ENCODE data around the gene EIF3K.

Gene EIF3K

DNA sequence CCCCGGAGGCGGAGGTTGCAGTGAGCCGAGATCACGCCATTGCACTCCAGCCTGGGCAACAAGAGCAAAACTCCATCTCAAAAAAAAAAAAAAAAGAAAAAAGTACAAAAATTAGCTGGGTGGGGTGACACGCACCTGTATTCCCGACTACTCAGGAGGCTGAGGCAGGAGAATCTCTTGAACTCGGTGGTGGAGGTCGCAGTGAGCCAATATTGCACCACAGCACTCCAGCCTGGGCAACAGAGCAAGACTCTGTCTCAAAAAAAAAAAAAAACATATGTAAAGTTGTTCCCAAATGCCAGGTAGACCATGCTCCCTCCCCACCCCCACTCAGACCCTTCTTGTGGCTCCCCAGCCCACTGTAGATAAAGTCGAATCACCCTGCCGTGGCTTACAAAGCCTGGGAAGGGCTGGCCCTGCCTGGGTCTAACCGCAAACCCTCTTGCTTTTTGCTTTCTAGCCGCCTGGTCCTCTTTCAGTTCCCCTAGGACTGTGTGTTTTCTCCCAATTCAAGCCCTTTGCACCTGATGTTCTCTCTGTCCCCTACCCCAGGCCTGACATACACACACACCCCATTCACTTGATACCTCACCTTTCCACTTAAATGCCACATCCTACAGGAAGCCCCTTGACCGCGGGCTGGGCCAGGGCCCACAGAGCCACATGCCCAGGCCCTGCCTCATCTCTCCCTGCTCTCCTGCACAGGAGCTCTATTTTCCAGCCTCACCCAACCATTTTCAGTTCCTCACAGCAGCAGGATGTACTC lies 35.6 kb upstream of the EIF3K start:
- ChIA-PET CTCF (interaction anchor here (1.6 kb wide), 1 partner anchor 40 kb away, joined by 3 read pairs; no protein-coding TSS in a partner anchor), POLR2A (interaction anchor here (0.5 to 0.8 kb wide), 2 partner anchors 14 to 277 kb away, joined by 3 to 5 read pairs; no protein-coding TSS in a partner anchor)
- DNase-seq (ENCODE audit: extremely low spot score): peak; percentile 80
- TF ChIP-seq, protein P1, sequence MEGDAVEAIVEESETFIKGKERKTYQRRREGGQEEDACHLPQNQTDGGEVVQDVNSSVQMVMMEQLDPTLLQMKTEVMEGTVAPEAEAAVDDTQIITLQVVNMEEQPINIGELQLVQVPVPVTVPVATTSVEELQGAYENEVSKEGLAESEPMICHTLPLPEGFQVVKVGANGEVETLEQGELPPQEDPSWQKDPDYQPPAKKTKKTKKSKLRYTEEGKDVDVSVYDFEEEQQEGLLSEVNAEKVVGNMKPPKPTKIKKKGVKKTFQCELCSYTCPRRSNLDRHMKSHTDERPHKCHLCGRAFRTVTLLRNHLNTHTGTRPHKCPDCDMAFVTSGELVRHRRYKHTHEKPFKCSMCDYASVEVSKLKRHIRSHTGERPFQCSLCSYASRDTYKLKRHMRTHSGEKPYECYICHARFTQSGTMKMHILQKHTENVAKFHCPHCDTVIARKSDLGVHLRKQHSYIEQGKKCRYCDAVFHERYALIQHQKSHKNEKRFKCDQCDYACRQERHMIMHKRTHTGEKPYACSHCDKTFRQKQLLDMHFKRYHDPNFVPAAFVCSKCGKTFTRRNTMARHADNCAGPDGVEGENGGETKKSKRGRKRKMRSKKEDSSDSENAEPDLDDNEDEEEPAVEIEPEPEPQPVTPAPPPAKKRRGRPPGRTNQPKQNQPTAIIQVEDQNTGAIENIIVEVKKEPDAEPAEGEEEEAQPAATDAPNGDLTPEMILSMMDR (IDR thresholded peaks at IDR 0.05; ENCODE audit: control extremely low read depth, extremely low read depth, low read depth, missing control alignments): no peak

DNA sequence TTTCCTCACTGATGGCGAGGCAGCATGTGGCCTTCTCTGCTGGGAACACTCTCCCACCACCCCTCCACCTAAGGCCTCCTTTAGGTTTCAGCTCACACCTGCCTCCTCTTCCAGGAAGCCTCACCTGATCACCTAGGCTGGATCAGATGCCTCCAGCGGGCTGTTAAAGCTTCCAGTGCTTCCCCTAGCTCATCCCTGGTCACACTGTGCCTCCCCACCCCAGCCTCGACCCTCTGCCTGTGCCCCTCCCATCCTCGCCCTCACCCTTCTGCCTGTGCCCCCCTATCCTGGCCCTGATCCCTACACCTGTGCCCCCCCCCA lies 35.0 kb upstream of the EIF3K start:
- TF ChIP-seq, protein P1 (IDR thresholded peaks at IDR 0.05; ENCODE audit: control extremely low read depth, extremely low read depth, low read depth, missing control alignments): no peak
- ChIA-PET POLR2A (interaction anchor here (0.5 to 0.8 kb wide), 2 partner anchors 13 to 277 kb away, joined by 3 to 5 read pairs; no protein-coding TSS in a partner anchor), CTCF (interaction anchor here (1.6 kb wide), 1 partner anchor 40 kb away, joined by 3 read pairs; no protein-coding TSS in a partner anchor)
- DNase-seq (ENCODE audit: extremely low spot score): no peak

DNA sequence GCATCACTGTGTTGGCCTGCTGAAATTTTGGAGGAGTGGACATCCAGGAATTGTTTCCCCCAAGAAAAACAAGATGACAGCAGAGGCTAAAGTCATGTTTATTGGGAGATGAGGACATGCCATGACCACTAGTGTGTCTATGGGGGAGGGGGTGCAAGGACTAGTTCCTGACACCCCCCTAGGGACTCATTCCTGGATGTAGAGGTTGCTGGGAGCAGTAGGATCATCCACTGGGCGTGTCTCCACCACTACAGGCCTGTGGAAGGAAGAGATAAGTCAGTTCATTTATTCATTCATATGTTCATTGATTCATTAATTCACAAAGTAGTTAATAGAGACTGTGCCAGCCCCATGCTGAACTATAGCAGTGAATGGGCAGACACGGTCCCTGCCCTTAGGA lies 31.4 kb upstream of the EIF3K start:
- TF ChIP-seq, protein P1 (IDR thresholded peaks at IDR 0.05; ENCODE audit: control extremely low read depth, extremely low read depth, low read depth, missing control alignments): no peak
- no peak for DNase-seq (ENCODE audit: extremely low spot score)
- POLR2A ChIA-PET: no interaction called here
- CTCF ChIA-PET: interaction anchor here (1.7 kb wide), 1 partner anchor 9 kb away, joined by 3 read pairs; no protein-coding TSS in a partner anchor

DNA sequence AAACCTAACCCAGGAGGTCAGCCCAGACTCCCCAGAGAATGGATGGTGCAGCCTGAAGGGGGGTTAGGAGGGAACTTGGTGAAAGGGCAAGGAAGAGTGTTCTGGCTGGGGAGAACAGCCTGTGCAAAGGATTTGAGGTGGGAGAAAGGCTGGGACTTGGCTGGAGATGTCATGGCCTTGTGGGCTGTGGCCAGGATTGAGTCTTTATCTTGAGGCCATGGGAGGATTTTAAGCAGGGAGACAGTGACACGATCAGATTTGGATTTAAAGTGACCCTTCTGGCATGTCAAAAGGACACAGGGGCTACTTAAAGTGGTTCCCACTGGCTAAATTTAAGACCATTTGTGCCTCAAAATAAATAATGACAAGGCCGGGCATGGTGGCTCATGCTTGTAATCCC lies 30.9 kb upstream of the EIF3K start:
- DNase-seq (ENCODE audit: extremely low spot score): no peak
- ChIA-PET POLR2A (no interaction called here), CTCF (no interaction called here)
- TF ChIP-seq, protein P1 (IDR thresholded peaks at IDR 0.05; ENCODE audit: control extremely low read depth, extremely low read depth, low read depth, missing control alignments): no peak

DNA sequence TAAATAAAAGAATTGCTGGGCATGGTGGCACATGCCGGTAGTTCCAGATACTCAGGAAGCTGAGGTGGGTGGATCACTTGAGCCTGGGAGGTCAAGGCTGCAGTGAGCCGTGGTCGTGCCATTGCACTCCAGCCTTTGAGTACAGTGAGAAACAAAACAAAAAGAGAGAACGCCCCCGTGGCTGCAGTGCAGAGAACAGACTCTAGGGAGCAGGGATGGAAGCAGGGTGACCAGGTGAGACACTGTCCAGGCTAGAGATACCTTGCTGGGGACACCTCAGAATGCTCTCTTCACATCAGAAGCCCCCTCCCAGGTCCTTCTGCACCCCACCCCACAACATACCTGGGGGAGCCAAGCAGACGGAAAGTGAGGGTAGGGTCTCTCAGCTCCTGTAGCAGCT lies 26.0 kb upstream of the EIF3K start:
- TF ChIP-seq, protein P1 (IDR thresholded peaks at IDR 0.05; ENCODE audit: control extremely low read depth, extremely low read depth, low read depth, missing control alignments): no peak
- CTCF ChIA-PET: interaction anchor here (1.4 to 1.7 kb wide), 2 partner anchors 42 to 49 kb away, joined by 3 to 7 read pairs; no protein-coding TSS in a partner anchor
- POLR2A ChIA-PET: interaction anchor here (1.2 kb wide), 1 partner anchor 870 kb away, joined by 7 read pairs; no protein-coding TSS in a partner anchor
- DNase-seq (ENCODE audit: extremely low spot score): no peak

DNA sequence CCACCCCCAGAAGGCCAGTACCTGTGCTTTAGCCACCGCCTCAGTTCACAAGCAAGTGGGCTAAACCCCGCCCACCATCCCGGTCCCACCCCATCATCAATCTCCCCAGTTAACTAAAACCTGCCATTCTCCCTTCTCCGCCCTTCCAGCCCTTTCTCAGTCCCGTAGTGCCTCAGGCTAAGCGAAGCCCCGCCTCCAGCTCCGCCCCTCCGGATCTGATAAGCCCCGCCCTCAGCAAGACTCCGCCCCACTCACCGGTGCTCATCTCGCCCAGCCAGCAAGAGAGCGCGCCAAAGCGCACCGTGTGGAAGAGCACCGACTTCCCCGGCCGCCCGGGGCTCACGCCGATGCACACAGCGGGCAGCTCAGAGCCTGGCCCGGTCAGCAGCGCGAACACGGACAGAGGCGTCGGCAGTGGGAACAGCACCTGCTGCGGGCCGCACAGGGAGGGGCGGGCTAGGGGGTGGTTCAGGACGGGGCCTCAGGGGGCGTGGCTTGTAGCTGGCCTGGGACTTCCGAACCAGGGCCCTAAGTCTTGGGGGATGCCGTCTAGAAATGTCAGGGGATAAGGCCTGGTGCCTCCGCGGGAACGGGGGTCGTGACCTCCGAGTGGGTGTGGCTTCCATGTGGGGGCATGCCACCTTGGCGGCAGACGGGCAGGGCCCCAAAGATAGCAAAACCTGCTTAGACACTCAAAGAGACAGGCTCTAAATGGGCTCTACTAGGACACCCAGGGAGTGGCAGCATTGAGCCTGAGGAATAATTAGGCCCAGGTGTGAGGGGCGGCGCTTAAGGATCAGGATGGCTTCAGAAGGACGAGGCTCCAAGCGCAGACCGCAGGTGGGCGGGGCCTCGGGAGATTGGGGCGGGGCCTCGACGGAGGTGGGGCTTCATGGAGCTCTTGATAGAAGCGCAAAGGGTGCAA lies 22.7 kb upstream of the EIF3K start:
- ChIA-PET CTCF (no interaction called here), POLR2A (no interaction called here)
- TF ChIP-seq, protein P1 (IDR thresholded peaks at IDR 0.05; ENCODE audit: control extremely low read depth, extremely low read depth, low read depth, missing control alignments): no peak
- DNase-seq (ENCODE audit: extremely low spot score): no peak

All from GM10248 (cell line).